Stomach (tissue), 9 donors: ENCODE measurements around the gene NR1I3. TPM values are rescaled to one million over a fixed set of nuclear protein-coding genes. Genes with fewer than 3 reads are reported as not detected.
A peak's percentile ranks its signal among the peaks of the same experiment; 100 is the strongest.

Experiments used
- DNase-seq, 2 donors: peaks; one replicate each; pipeline versions ENCODE4 v3.0.0 to v3.0.0-alpha.2; 2013 to 2019
- H3K27ac ChIP-seq, 5 donors: fragments of 200-600 bp in 4 of 5; sonication (generic) in 4 of 5; one replicate each; pipeline ENCODE4 v1.5.1; 2013 to 2019; ENCODE audit warnings: mild to moderate bottlenecking in 1 of 5, moderate library complexity in 1 of 5
- H3K27me3 ChIP-seq, 3 donors: fragments of 200-600 bp; sonication (generic); one replicate each; pipeline ENCODE4 v1.5.1; 2017 to 2019; ENCODE audit warnings: mixed run types in 1 of 3
- H3K36me3 ChIP-seq, 4 donors: fragments of 200-600 bp; sonication (generic); 1 replicate in 3 of 4; 2 replicates in 1 of 4; pipeline ENCODE4 v1.5.1; 2016 to 2019
- H3K4me1 ChIP-seq, 4 donors: fragments of 200-600 bp; sonication (generic); one replicate each; pipeline ENCODE4 v1.5.1; 2016 to 2019
- H3K4me3 ChIP-seq, 4 donors: fragments of 200-600 bp; sonication (generic) in 3 of 4; one replicate each; pipeline ENCODE4 v1.5.1; 2016 to 2019; ENCODE audit warnings: mild to moderate bottlenecking in 1 of 4
- H3K9me3 ChIP-seq, 4 donors: fragments of 200-600 bp; sonication (generic); one replicate each; pipeline ENCODE4 v1.5.1; 2016 to 2019
- CTCF ChIP-seq, 7 experiments: fragments of 450-650 bp in 4 of 7; fragments of 200-600 bp in 3 of 7; sonication (generic) in 3 of 7; IDR thresholded peaks; one replicate each; pipeline ENCODE4 v1.5.1; 2016 to 2019; ENCODE audit warnings: antibody characterized with exemption in 7 of 7, control low read depth in 2 of 7, mild to moderate bottlenecking in 1 of 7
- EP300 ChIP-seq: sonication (generic); formaldehyde crosslinking; IDR thresholded peaks from one replicate; pipeline ENCODE4 v1.6.1; 2017; ENCODE audit warnings: antibody characterized with exemption
- POLR2A ChIP-seq, 4 donors: fragments of 450-650 bp; IDR thresholded peaks; one replicate each; pipeline ENCODE4 v1.6.1; 2016; ENCODE audit warnings: antibody characterized with exemption in 4 of 4, control low read depth in 2 of 4, mild to moderate bottlenecking in 1 of 4, moderate library complexity in 1 of 4
- POLR2AphosphoS5 ChIP-seq, 3 donors: sonication (generic); formaldehyde crosslinking; IDR thresholded peaks; one replicate each; pipeline ENCODE4 v1.6.1; 2016; ENCODE audit warnings: antibody characterized with exemption in 3 of 3
- WGBS, 5 donors: extraction: QIAGEN DNeasy Blood & Tissue Kit in 3 of 5; methylation state at CpG; one replicate each; pipeline versions ENCODE4 v1.1.5 to v1.1.7; 2013 to 2018; 5-methylcytosine and 5-hydroxymethylcytosine counted together
- intact Hi-C: fragments of 100-400 bp; cut with DNase I; formaldehyde crosslinking; loops from one replicate; pipeline ENCODE4 v1.15.1; 2023; ENCODE audit warnings: low total_unique reads
- polyA plus RNA-seq, 3 donors: library from polyadenylated mRNA; stranded (reverse); fragments of 200-250 nt; gene quantifications; one replicate each; pipeline ENCODE4 v1.2.3, GENCODE V29; 2013
- total RNA-seq, 5 donors: library from RNA; depleted of rRNA; stranded (reverse); fragments of >200 nt; gene quantifications; one replicate each; pipeline versions ENCODE4 v1.1.0 to v1.2.3, GENCODE V29; 2014 to 2016
- donor health status: healthy with polysubstance abuse.
- donor health status: Bipolar disorder and iron deficiency.
- donor health status: healthy.

NR1I3 gene
- total and polyA plus RNA-seq, 8 donors, result 0.55 TPM; not detected in 7

GRCh38 chr1:161182214-161182613 is 55.8 kb downstream of the NR1I3 start:
- WGBS, 5 donors, result 75 to 92% (median 86%) methylated on average over 1 of the region's 1 CpG

GRCh38 chr1:161180639-161181038 is 57.4 kb downstream of the NR1I3 start:
- intact Hi-C loops, result no loop called here
- H3K36me3 ChIP-seq, result peaks cover 3 to 4% (median 4%) of the 10 kb centered on the region in 4 donors
- no peak overlapping the region for H3K27ac ChIP-seq
- peaks cover 20 to 47% (median 28%) of the 10 kb centered on the region in 4 donors for H3K4me1 ChIP-seq
- no peak overlapping the region for H3K4me3 ChIP-seq
- 41 to 78% (median 75%) methylated on average over 1 of the region's 1 CpG for WGBS, 5 donors
- no peaks in the 10 kb centered on the region for H3K9me3 ChIP-seq
- no peak for DNase-seq
- TF ChIP-seq EP300 (no peak), POLR2A (IDR thresholded peaks at IDR 0.05) (no peak), CTCF (IDR thresholded peaks at IDR 0.05) (peak in 1 of 7 experiments; percentile 6), POLR2AphosphoS5 (IDR thresholded peaks at IDR 0.05) (no peak)
- no peaks in the 10 kb centered on the region for H3K27me3 ChIP-seq

More at GRCh38 chr1:161182214-161182613, 55.8 kb downstream of the NR1I3 start:
- TF ChIP-seq POLR2A (IDR thresholded peaks at IDR 0.05), result no peak
- no peak for TF ChIP-seq EP300
- TF ChIP-seq POLR2AphosphoS5 (IDR thresholded peaks at IDR 0.05), result no peak
- no peak for TF ChIP-seq CTCF (IDR thresholded peaks at IDR 0.05)
- H3K4me1 ChIP-seq, result peaks cover 8 to 46% (median 16%) of the 10 kb centered on the region in 4 donors
- no peaks in the 10 kb centered on the region for H3K36me3 ChIP-seq
- no peaks in the 10 kb centered on the region for H3K27me3 ChIP-seq
- no peak overlapping the region for H3K4me3 ChIP-seq
- H3K27ac ChIP-seq, result peak overlapping the region; percentile 33 to 66 (median 54)
- H3K9me3 ChIP-seq, result no peaks in the 10 kb centered on the region
- DNase-seq, result no peak
- intact Hi-C loops, result no loop called here

- H3K27ac ChIP-seq, result no peak overlapping the region
- WGBS, 5 donors, result 82 to 94% (median 91%) methylated on average over 3 of the region's 3 CpGs
- peaks cover 24 to 42% (median 29%) of the 10 kb centered on the region in 4 donors for H3K4me1 ChIP-seq
- TF ChIP-seq EP300 (no peak), POLR2AphosphoS5 (IDR thresholded peaks at IDR 0.05) (no peak), CTCF (IDR thresholded peaks at IDR 0.05) (no peak), POLR2A (IDR thresholded peaks at IDR 0.05) (no peak)
- peaks cover 11 to 13% (median 13%) of the 10 kb centered on the region in 4 donors for H3K36me3 ChIP-seq
- H3K4me3 ChIP-seq, result no peak overlapping the region
- no peak for DNase-seq
- no peaks in the 10 kb centered on the region for H3K9me3 ChIP-seq
- intact Hi-C loops, result no loop called here
- no peaks in the 10 kb centered on the region for H3K27me3 ChIP-seq
These were observed 58.3 kb downstream of the NR1I3 start for GRCh38 chr1:161179698-161180097.

Other genes with a start within 250 kb of the NR1I3 start
- 100 to 1,000 TPM in 1 of 5 donors, 10 to 100 TPM in 3, 1 to 10 TPM in 1; 7.6 to 130 (median 20.9) TPM for gene F11R, start 217.1 kb downstream of the NR1I3 start, total RNA-seq
- gene F11R, start 217.1 kb downstream of the NR1I3 start, polyA plus RNA-seq, result 10 to 100 TPM; 13.4 to 41.5 (median 29.2) TPM
- 100 to 1,000 TPM in 1 of 5 donors, 10 to 100 TPM in 3, not detected in 1; 13.2 to 112 (median 42.7) TPM for gene TSTD1, start 199.2 kb downstream of the NR1I3 start, total RNA-seq
- gene TSTD1, start 199.2 kb downstream of the NR1I3 start, polyA plus RNA-seq, result 100 to 1,000 TPM; 117 to 186 (median 158) TPM
- 100 to 1,000 TPM in 1 of 5 donors, 10 to 100 TPM in 3, 1 to 10 TPM in 1; 7.2 to 566 (median 65.2) TPM for gene USF1, start 192.2 kb downstream of the NR1I3 start, total RNA-seq
- gene USF1, start 192.2 kb downstream of the NR1I3 start, polyA plus RNA-seq, result 10 to 100 TPM; 48.0 to 73.1 (median 55.9) TPM
- gene ARHGAP30, start 168.3 kb downstream of the NR1I3 start, total RNA-seq, result 10 to 100 TPM in 3 of 5 donors, 1 to 10 TPM in 2; 2.6 to 28.6 (median 12.9) TPM
- 1 to 10 TPM; 2.8 to 5.5 (median 4.6) TPM for gene ARHGAP30, start 168.3 kb downstream of the NR1I3 start, polyA plus RNA-seq
- 10 to 100 TPM in 2 of 5 donors, 1 to 10 TPM in 3; 2.0 to 20.3 (median 7.0) TPM for gene NECTIN4, start 148.6 kb downstream of the NR1I3 start, total RNA-seq
- gene NECTIN4, start 148.6 kb downstream of the NR1I3 start, polyA plus RNA-seq, result 10 to 100 TPM in 1 of 3 donors, 1 to 10 TPM in 2; 1.7 to 14.2 (median 2.6) TPM
- gene KLHDC9, start 139.8 kb downstream of the NR1I3 start, total RNA-seq, result 10 to 100 TPM in 1 of 5 donors, 1 to 10 TPM in 4; 1.3 to 41.4 (median 2.4) TPM
- 1 to 10 TPM; 4.7 to 6.3 (median 5.3) TPM for gene KLHDC9, start 139.8 kb downstream of the NR1I3 start, polyA plus RNA-seq
- gene PFDN2, start 120.2 kb downstream of the NR1I3 start, total RNA-seq, result 10 to 100 TPM in 3 of 5 donors, not detected in 2; 11.6 to 21.3 (median 19.3) TPM
- 100 to 1,000 TPM in 2 of 3 donors, 10 to 100 TPM in 1; 97.5 to 166 (median 122) TPM for gene PFDN2, start 120.2 kb downstream of the NR1I3 start, polyA plus RNA-seq
- gene NIT1, start 120.1 kb downstream of the NR1I3 start, total RNA-seq, result 10 to 100 TPM in 4 of 5 donors, 1 to 10 TPM in 1; 8.8 to 77.9 (median 20.9) TPM
- gene NIT1, start 120.1 kb downstream of the NR1I3 start, polyA plus RNA-seq, result 10 to 100 TPM; 20.0 to 34.2 (median 27.3) TPM
- gene DEDD, start 105.5 kb downstream of the NR1I3 start, total RNA-seq, result 10 to 100 TPM in 3 of 5 donors, 1 to 10 TPM in 2; 2.3 to 35.9 (median 14.3) TPM
- 10 to 100 TPM; 16.5 to 31.9 (median 18.6) TPM for gene DEDD, start 105.5 kb downstream of the NR1I3 start, polyA plus RNA-seq
- gene UFC1, start 84.2 kb downstream of the NR1I3 start, total RNA-seq, result 10 to 100 TPM in 4 of 5 donors, not detected in 1; 21.9 to 95.1 (median 33.6) TPM
- gene UFC1, start 84.2 kb downstream of the NR1I3 start, polyA plus RNA-seq, result 100 to 1,000 TPM; 163 to 206 (median 203) TPM
- gene USP21, start 78.7 kb downstream of the NR1I3 start, total RNA-seq, result 10 to 100 TPM; 13.6 to 35.3 (median 22.9) TPM
- 10 to 100 TPM; 16.2 to 23.2 (median 16.9) TPM for gene USP21, start 78.7 kb downstream of the NR1I3 start, polyA plus RNA-seq
- 10 to 100 TPM in 4 of 5 donors, 1 to 10 TPM in 1; 9.5 to 52.7 (median 44.9) TPM for gene PPOX, start 71.8 kb downstream of the NR1I3 start, total RNA-seq
- 10 to 100 TPM; 16.8 to 32.0 (median 31.6) TPM for gene PPOX, start 71.8 kb downstream of the NR1I3 start, polyA plus RNA-seq
- 10 to 100 TPM; 12.2 to 25.8 (median 17.3) TPM for gene B4GALT3, start 60.7 kb downstream of the NR1I3 start, total RNA-seq
- 10 to 100 TPM; 17.5 to 21.7 (median 18.8) TPM for gene B4GALT3, start 60.7 kb downstream of the NR1I3 start, polyA plus RNA-seq
- 10 to 100 TPM in 2 of 5 donors, 1 to 10 TPM in 2, under 1 TPM in 1; 0.89 to 20.6 (median 2.8) TPM for gene ADAMTS4, start 39.1 kb downstream of the NR1I3 start, total RNA-seq
- gene ADAMTS4, start 39.1 kb downstream of the NR1I3 start, polyA plus RNA-seq, result 1 to 10 TPM; 1.1 to 4.2 (median 1.4) TPM
- 100 to 1,000 TPM in 2 of 5 donors, 10 to 100 TPM in 2, 1 to 10 TPM in 1; 9.9 to 165 (median 85.7) TPM for gene NDUFS2, start 35.8 kb downstream of the NR1I3 start, total RNA-seq
- gene NDUFS2, start 35.8 kb downstream of the NR1I3 start, polyA plus RNA-seq, result 10 to 100 TPM; 55.6 to 83.4 (median 81.9) TPM
- gene FCER1G, start 22.9 kb downstream of the NR1I3 start, total RNA-seq, result 10 to 100 TPM in 2 of 5 donors, 1 to 10 TPM in 2, not detected in 1; 1.4 to 27.0 (median 7.4) TPM
- gene FCER1G, start 22.9 kb downstream of the NR1I3 start, polyA plus RNA-seq, result 100 to 1,000 TPM in 1 of 3 donors, 10 to 100 TPM in 2; 35.4 to 101 (median 50.6) TPM
- gene APOA2, start 14.6 kb downstream of the NR1I3 start, total RNA-seq, result 1 to 10 TPM in 1 of 5 donors, not detected in 4; 5.3 TPM
- not detected for gene APOA2, start 14.6 kb downstream of the NR1I3 start, polyA plus RNA-seq
- 1 to 10 TPM in 4 of 5 donors, under 1 TPM in 1; 0.58 to 7.3 (median 5.8) TPM for gene TOMM40L, start 12.1 kb downstream of the NR1I3 start, total RNA-seq
- 1 to 10 TPM; 7.9 to 9.9 (median 9.8) TPM for gene TOMM40L, start 12.1 kb downstream of the NR1I3 start, polyA plus RNA-seq
- 10 to 100 TPM in 2 of 5 donors, not detected in 3; 17.6 to 19.4 TPM for gene PCP4L1, start 20.5 kb upstream of the NR1I3 start, total RNA-seq
- 10 to 100 TPM in 1 of 3 donors, not detected in 2; 12.6 TPM for gene PCP4L1, start 20.5 kb upstream of the NR1I3 start, polyA plus RNA-seq
- 10 to 100 TPM in 1 of 5 donors, 1 to 10 TPM in 1, not detected in 3; 1.3 to 15.1 TPM for gene MPZ, start 71.8 kb upstream of the NR1I3 start, total RNA-seq
- 1 to 10 TPM; 1.4 to 2.8 (median 2.3) TPM for gene MPZ, start 71.8 kb upstream of the NR1I3 start, polyA plus RNA-seq
- gene SDHC, start 76.2 kb upstream of the NR1I3 start, total RNA-seq, result 100 to 1,000 TPM in 2 of 5 donors, 10 to 100 TPM in 3; 28.3 to 109 (median 83.1) TPM
- gene SDHC, start 76.2 kb upstream of the NR1I3 start, polyA plus RNA-seq, result 100 to 1,000 TPM in 2 of 3 donors, 10 to 100 TPM in 1; 70.1 to 165 (median 152) TPM
- gene CFAP126, start 129.7 kb upstream of the NR1I3 start, total RNA-seq, result not detected
- not detected for gene CFAP126, start 129.7 kb upstream of the NR1I3 start, polyA plus RNA-seq